Non-pigmented ciliary epithelial cell (primary cell): Measurements from ENCODE around the gene CTCF.
A peak's percentile ranks its signal among the peaks of the same experiment; 100 is the strongest.

Source experiments
- DNase-seq: peaks from one replicate; pipeline ENCODE4 v3.0.0-alpha.2; 2010; ENCODE audit warnings: low read depth

CTCF gene

DNA sequence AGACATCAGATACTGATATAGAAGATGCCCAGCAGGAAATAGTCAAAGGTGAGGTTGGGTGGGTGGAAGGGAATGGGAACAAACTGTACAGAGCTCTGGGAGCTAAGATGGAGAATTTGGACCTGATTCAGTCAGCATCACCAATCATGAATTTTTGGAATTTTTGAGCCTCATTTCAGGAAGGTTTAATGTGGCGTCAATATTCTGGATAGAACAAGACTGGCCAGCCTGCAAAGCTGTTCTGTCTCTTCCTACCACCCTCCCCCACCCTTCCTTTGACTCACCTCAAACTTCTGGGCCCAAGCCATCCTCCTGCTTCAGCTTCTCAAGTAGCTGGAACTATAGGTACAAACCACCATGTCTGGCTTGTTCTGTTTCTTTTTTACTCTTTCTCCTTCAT, 32.6 kb downstream of the CTCF start:
- peak; percentile 46 for DNase-seq

DNA sequence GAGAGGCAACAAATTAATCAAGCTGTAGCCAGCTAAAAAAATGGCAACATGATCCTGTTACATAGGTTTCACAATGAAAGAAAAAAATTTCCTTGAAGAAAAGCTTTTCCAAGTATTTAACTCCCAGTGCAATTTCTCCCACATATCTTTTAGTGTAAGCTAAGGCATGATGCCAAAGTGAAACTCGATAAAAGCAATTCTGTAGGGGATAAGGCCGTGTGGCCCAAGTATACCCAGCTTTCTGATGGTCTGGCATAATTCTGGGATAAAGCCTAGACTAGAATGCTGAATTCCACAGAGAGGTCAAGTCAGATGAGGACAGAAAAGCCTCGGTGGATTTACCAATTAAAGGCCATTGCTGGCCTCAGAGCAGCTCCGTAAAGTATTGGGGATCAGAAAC, 36.2 kb downstream of the CTCF start:
- no peak for DNase-seq

DNA sequence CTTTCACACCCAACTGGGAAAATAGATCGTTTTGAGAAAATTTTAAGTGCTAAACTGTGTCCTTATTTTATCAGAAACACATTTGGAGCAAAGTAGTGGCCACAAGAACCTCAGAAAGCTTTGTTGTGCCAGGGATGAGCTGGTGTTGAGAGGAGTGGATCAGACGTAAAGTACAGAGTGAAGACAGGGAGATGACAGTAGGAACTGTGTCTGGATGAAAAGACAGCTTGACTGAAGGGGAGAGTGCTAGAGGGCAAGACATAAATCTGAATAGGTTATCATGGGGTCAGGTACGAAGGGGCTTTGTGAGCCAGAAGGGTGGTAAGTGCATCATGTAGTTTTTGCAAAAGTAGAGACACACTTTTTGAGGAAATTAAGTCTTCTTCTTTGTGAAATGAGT, 43.3 kb downstream of the CTCF start:
- DNase-seq = no peak

DNA sequence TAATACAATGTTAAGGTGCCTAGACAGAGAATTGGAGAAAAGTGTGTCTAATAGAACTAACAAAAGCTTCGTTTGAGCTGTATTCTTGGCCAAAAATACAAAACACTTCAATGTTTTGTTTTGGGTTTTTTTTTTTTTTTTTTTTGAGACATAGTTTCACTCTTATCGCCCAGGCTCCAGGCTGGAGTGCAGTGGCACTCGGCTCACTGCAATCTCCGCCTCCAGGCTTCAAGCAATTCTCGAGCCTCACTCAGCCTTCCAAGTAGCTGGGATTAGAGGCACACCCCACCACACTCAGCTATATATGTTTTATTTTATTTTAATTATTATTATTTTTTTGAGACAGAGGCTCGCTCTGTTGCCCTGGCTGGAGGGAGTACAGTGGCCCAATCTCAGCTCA, 44.3 kb downstream of the CTCF start:
- no peak for DNase-seq

DNA sequence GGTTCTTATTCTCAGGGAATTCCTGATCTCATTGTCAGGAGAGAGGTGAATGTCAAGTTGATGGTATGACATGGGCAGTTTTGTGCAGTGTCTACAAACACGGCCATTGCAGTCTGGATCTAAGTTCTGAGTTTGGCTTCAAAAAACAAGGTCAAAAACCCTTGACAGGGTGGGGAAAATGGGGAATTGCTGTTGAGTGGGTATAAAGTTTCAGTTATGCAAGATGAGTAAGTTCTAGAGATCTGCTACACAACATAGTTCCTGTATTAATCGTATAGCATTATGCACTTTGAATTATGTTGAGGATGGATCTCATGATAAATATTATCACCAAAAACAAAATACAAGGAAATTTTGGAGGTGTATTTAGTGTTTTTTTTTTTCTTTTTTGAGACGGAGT, 46.0 kb downstream of the CTCF start:
- no peak for DNase-seq

DNA sequence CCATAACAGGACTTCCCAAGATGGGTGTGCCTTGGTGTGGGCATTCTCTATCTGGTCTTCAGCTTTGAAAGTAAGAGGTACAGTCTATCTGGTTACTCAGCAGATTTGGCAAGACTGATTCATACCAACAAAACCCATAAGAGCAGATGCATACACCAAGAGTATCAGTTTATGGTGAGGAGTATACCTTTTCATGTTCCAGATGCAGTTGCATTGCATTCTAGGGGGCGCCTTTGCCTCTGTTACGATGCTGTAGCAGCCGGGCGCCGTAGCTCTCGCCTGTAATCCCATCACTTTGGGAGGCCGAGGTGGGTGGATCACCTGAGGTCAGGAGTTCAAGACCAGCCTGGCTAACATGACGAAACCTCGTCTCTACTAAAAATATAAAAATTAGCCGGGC, 51.5 kb downstream of the CTCF start:
- DNase-seq = no peak

DNA sequence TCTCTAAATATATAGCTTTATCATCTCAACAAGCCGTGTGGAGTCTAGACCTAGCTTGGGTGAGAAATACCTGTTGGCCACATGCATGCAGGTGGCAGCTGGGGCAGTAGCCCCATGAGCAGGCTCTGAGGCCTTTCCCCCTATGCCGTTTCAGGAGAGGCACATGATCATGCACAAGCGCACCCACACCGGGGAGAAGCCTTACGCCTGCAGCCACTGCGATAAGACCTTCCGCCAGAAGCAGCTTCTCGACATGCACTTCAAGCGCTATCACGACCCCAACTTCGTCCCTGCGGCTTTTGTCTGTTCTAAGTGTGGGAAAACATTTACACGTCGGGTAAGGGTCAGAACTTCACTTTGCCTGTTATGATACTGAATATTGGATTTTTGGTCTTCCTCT, 65.9 kb downstream of the CTCF start:
- DNase-seq = no peak

DNA sequence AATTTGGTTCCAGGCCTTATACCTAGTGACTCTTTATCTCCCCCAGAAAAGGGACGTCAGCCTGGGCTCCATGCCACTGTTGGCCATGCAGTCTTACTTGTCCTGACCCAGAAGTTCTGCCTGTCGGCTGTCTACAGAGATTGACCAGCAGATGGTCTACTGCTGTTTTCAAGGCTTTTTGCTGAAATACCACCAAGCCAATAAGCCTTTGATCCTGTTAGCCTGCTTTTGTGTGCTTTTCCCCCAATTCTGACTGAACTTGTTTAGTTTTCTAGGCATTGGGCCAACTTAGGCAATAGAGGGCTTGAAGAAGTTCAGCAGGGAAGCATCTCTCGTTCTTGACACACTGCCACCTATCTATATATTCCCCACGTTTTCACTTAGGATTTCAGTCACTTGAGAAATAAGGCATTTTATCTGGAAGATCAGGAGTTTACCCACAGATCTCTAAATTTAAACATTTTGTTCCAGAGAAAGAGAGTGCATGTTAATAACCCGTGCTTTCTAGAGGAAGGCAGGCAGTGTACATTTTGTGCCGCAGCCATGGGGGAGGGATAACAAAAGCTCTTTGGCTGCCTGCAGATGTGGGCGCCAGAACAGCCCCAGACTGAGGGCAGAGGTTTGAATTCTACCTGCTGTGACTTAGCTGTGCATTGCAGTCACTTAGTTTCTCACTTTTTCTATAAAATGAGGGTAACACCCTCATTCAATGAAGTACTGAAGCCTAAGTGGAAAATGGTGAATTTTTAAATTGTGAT, 70.3 kb downstream of the CTCF start:
- peak; percentile 13 for DNase-seq

DNA sequence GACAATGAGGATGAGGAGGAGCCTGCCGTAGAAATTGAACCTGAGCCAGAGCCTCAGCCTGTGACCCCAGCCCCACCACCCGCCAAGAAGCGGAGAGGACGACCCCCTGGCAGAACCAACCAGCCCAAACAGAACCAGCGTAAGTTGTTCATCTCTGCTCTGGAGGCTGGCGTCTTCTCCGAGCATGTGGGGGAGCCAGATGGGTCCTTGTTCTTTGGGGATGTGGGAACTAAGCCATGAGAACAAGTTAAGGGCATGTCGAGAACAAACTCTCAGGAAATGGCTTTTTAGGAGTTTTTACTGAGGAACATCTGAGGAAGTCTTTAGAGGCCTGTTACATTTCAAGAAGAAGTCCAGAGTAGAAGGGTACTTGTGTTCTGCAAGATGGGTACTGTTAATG, 74.4 kb downstream of the CTCF start:
- DNase-seq = no peak

DNA sequence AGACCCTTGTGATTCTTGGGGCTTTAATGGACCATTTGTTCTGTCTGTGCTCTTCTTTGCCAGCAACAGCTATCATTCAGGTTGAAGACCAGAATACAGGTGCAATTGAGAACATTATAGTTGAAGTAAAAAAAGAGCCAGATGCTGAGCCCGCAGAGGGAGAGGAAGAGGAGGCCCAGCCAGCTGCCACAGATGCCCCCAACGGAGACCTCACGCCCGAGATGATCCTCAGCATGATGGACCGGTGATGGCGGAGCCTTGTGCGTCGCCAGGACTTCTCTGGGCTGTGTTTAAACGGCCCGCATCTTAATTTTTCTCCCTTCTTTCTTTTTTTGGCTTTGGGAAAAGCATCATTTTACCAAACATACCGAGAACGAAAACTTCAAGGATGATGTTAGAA, 75.3 kb downstream of the CTCF start:
- no peak for DNase-seq

DNA sequence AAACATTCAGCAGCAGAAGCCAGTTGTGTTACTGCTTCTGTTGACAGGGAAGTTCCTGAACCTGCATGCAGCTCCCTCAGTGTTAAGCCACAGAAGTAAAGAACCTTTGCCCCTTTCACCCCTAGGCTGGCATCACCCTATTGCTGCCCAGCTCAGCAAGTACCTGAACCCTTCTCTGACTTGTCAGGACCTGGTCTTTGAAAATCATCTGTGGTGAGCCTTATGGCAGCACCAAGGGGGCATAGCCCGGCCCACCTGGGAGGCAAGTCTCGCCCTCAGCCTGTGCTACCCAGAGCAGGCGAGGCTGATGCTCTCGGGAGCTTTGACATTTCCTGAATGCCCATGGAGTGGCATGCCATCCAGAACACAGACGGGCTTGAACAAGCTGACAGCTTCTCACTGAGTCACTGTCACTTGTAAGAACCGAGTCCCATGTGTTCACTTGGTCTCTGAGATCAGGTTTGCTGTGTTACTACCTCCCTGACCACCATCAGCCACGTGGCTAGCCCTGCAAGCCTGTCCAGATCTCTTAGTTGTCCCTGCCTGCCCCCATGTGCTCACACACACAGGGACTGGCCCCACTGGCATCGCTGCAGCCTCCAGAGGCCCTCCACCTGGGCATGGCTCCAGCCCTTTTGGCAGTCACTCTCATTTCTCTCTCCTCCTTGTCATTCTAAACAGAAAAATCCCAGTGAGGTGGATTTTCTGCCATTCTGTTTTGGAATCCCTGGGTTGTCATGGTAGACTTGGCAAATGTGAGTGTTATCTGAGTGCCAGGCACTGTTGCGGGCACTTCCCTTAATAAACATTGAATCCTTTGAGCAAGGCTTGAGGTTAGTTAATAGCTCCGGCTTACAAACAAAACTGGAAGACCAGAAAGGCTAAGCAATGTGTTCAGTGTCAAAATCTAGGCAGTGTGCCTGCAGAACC, 79.7 kb downstream of the CTCF start:
- no peak for DNase-seq

DNA sequence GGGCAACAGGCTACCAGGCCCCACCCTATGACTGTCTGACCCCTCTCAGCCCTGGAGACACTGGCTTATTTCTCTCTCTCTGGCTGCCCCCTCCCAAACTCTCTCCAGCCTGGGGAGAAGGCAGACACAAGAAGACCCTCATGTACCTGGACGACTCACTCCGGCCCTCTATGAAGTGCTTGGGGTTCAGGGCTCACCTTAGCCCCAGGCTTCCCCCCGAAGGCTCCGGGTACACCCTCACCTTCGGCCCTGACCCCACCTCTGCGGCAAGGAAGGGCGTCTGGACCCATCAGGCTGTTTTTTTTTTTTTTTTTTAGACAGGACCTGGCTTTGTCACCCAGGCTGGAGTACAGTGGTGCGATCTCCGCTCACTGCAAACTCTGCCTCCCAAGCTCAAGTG, 81.7 kb downstream of the CTCF start:
- no peak for DNase-seq

DNA sequence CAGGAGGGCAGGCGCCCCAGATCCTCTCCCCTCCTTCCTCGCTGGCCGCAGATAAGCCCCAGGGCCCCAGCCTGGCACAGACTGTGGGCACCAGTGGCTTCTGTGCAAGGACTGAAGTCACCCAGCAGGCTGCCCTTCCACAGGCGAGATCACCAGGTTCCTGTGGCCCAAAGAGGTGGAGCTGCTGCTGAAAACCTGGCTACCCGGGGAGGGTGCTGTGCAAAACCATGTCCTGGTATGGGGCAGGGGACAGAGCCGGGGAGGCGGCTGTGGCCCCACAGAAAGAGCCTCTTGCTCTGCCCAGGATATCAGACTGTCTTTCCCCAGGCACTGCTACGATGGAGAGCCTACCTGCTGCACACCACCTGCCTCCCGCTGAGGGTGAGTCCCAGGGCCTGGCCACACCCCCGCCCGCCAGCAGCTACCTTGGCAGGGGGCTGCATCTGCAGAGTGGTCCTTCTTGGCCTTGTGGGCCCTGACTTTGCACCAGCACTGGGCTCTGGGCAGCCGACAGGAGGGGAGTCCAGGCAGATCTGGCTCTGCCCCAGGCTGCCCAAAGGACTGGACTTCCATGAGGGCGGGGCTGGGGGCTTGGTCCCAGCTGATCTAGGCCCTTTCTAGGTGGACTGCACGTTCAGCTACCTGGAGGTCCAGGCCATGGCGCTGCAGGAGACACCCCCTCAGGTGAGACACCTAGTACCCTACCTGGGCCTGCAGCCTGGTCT, 83.2 kb downstream of the CTCF start:
- DNase-seq = no peak

DNA sequence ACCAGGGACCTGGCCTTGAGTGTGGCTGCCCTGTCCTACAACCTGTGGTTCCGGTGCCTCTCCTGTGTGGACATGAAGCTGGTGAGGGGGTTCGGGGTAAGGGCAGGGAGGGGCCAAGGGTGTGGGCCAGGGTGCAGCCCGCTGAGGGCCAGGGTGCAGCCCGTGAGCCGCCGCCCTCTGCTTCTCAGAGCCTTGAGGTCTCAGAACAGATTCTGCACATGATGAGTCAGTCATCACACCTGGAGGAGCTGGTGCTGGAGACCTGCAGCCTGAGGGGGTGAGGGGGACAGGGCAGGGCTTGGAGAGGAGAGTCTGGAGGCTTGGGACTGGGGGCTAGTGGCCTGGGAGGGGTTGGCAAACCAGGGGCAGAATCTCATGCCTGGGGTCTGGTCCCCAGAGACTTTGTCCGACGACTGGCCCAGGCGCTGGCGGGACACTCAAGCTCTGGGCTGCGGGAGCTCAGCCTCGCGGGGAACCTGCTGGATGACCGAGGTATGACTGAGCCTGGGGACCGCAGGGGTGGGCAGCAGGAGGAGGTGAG, 84.9 kb downstream of the CTCF start:
- no peak for DNase-seq

DNA sequence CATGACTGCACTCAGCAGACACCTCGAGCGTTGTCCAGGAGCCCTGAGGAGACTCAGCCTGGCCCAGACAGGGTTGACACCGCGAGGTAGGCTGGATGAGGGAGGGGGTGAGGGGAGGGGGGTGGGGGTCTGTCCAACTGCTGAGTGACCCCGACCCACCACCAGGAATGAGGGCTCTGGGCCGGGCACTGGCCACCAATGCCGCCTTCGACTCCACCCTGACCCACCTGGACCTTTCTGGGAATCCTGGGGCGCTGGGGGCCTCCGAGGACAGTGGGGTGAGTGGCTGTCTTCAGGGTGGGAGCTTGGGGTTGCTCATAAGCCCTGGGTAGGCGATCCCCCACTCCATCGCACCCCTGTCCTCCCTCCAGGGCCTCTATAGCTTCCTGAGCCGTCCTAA, 85.4 kb downstream of the CTCF start:
- no peak for DNase-seq

DNA sequence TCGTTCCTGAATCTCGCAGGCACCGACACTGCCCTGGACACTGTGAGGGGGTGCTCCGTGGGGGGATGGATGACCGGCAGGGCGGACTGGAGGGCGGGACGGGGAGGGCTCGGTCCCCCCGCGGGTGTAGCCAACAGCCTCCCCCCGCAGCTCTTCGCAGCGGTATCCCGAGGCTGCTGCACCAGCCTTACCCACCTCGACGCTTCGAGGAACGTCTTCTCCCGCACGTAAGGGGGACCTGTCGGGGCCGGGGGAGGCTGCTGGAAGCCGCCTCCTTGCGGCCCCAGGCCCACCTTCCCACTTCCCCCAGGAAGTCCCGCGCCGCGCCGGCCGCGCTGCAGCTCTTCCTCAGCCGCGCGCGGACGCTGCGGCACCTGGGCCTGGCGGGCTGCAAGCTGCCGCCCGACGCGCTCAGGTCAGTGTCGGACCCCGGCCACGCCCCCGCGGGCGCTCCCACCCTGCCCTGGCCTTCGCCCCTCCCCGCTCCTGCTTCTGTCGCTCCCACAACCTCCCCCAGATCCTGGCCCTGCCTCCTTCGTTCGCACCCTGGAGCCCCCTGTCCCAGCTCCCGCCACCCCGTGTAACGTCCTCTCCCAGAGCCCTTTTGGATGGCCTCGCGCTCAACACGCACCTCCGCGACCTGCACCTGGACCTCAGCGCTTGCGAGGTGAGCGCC, 85.9 kb downstream of the CTCF start:
- DNase-seq = no peak

DNA sequence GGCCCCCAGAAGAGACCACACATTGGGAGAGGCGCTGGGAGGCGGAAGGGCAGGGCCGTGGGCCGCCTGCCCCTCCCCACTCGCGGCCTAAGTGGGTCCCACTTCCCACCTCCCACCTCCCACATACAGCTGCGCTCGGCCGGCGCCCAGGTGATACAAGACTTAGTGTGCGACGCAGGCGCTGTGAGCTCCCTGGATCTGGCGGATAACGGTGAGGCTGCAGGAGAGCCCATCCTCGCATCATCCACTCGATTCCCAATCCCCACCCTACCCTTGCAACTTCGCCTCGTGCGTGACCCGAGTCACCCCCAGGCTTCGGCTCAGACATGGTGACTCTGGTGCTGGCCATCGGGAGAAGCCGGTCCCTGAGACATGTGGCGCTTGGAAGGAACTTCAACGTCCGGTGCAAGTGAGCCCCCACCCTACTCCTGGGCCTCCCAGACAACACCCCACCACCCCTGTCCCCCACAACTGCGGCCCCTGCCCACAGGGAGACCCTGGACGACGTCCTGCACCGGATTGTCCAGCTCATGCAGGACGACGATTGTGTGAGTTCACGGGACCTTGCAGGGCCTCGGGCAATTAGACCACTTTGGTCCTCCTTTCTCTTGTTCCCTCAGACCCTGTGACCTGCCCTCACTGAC, 86.6 kb downstream of the CTCF start:
- DNase-seq = no peak

DNA sequence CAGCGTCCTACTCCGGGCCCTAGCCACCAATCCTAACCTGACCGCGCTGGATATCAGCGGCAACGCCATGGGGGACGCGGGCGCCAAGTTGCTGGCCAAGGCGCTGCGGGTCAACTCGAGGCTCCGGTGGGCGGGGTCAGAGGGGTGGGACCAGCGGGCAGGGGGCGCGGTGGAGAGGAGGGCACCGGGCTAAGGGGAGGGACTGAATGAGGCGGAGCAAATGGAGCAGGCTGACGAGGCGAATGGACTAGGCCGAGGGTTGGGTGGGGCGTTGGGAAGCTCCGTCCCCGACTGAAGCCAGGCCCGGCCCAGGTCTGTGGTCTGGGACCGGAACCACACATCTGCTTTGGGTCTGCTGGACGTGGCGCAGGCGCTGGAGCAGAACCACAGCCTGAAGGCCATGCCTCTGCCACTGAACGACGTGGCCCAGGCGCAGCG, 87.2 kb downstream of the CTCF start:
- no peak for DNase-seq

DNA sequence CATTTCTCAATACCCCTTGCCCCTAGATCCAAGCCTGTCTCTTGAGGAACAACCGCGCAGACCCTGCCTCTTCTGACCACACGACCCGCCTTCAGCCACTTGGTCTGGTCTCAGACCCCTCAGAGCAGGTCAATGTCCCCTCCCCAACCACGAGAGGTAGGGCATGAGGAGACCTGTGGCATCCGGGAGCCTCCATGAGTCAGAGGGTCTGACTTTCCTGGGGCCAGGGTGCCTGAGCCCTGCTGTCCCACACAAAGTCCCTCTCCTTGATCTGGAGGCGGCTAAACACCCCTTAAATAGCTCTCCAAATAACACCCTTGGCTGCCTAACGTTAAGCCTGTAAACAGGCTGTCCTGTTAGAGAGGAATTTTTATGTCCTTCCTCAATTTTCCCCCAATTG, 87.7 kb downstream of the CTCF start:
- DNase-seq = no peak

DNA sequence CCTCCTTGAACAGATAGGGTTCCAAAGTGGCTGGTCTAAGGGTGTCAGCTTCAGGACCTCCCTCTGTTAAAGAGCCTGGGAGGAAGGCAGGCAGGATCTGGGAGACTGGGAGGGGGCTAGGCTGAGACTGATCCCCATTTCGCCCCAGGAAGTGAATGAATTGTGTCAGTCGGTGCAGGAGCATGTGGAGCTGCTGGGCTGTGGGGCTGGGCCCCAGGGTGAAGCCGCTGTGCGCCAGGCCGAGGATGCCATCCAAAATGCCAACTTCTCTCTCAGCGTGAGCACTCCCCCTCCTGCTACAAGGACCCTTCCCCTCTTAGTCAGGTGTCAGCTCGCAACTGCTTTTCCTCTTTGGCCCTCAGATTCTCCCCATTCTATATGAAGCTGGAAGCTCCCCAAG, 88.7 kb downstream of the CTCF start:
- no peak for DNase-seq

DNA sequence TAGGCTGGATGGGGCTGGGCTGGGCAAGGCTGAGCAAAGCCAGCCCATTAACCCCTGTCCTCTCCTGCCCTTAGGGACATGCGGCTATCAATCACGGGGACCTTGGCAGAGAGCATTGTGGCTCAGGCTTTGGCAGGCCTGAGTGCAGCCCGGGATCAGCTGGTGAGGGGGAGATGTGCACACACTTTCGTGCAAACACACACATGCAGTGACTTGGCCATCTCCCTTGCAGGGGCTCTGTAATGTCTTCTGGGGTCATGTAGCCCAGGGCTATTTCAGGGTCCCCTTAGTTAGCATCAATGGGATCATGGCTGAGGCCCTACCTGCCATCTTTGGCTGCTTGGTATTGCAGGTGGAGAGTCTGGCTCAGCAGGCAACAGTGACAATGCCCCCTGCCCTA, 89.5 kb downstream of the CTCF start:
- no peak for DNase-seq
